Activated CD4-positive, CD25-positive, alpha-beta regulatory T cell (primary cell): ENCODE data around the gene CDK5RAP3.

ENCODE experiments used
- DNase-seq, 4 experiments: peaks; one replicate each; lab custom pipeline; 2025; lab: John Stamatoyannopoulos, UW

The CDK5RAP3 gene

DNA sequence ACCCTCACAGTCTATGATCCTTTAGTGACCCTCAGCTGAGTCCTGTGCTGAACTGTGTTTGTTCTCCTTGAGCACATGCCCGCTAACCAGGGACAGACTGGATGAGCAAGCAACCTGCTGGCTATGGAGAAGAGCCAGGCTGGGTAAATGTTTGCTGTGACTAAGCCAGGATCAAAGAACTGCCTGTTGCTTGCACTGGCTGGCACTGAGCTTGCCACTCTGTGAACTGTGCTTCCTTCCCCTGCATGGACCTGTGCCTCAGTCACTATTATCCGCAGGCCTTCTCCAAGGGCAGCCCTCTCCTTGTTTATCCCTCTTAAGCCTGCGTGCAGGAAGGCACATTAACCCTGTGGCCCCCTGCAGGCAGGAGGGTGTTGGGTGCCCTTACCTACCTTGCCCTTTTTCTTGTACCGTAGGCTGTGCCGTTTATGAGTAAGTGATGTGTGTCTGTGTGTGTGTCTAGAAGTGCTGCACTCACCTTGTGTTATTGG is 22.2 kb upstream of the CDK5RAP3 start:
- no peak for DNase-seq

DNA sequence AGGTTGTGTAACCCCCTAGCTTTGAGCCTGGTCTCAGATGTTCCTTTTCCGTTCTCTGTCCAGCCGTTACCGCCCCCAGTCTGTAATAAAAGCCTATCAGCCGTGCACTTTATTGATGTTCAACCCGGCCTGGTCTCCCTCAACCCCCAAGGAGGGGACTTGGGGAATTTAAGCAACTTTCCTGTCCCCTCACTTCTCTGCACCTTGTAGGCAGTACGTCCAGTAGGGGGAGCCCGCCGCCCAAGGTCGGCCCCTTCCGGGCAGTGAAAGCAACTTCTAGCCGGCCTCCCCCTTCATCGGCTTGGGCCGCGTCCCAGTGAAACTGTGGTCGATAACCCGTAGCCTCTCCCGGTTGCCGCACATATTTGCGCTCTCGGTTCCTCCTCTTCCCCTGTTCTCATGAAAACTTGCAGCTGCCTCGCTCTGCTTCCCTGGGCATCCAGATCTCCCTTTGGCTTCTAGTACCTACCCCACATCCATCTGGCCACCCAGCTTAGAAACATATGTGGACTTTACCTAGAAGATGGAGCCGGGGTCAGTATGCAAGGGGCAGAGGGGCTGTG is 21.6 kb upstream of the CDK5RAP3 start:
- peak; percentile 67 to 72 (median 69) for DNase-seq

DNA sequence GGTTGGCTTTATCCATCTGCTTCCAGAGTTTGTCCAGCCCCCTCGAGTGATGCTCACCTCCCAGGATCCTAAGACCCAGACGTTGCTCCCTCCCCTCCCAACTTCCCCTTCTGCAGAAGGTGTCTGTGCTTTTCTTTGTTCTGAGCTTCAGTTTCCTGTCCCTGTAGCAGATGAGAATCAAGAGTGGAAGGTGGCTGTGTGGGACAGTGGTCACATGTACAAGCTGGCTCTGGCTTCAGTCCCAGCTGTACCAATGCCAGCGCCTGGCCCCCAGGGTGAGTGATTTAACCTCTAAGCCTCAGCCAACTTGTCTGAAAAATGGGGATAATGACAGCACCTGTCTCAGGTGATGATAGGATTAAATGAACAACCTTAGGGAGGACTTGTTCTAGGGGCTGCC is 21.0 kb upstream of the CDK5RAP3 start:
- DNase-seq = no peak

DNA sequence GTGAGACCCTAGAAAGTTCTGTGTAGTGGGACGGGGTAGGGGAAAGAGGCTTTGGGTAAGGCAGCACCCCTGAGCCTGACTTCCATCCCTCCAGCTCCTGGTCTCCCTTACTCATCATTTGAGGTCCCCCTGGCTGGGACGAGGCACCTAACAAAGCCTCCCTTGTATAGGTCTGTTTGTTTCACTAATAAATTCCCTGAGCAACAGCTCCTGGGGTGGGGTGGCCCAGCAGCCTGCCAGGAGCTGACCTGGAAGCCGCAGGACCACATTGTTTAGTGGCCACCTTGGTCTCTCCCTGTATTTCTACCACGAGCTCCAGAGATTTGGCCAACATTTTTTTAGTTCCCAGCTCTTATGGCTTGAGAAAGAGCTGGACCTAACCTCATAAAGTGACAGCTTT is 20.5 kb upstream of the CDK5RAP3 start:
- no peak for DNase-seq

DNA sequence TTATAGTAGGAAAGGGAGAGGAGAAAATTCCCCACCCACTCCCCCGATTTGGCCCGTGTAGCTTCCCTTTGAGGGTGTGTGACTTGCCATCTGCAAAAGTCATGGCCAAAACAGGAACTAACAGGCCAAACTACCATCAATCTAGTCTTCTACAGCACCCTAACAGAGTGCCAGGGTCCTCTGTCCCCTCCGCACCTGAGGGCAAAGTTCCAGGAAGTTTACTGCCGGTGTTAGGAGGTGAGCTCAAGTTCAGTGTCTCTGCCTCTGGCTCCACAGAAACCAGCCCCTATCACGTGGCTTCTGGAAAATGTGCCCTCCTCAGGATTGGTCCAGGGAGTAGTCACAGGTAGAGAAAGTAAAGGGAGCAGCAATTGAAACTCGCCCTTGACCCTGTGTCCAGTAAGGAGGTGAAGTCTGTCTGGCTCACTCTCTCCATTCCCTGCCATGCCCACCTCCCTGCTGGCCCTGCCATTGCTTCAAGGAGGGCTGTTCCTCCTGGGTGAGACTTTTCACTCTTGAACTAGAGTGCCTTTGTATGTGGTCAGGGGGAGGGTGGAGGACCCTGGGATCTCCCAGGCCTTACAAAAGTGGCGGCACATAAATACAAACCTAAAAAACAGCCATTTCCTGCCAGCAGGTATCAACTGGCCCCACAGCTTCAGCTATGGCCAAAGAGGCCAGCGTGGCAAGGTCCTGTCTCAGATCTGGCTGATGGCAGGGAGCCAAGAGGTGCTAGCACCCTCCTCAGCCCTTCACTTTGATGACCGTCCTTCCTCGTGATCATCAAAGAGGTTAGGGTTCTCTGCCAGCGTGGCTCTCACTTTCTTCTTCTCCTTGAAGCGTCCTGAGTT is 18.5 kb upstream of the CDK5RAP3 start:
- no peak for DNase-seq

DNA sequence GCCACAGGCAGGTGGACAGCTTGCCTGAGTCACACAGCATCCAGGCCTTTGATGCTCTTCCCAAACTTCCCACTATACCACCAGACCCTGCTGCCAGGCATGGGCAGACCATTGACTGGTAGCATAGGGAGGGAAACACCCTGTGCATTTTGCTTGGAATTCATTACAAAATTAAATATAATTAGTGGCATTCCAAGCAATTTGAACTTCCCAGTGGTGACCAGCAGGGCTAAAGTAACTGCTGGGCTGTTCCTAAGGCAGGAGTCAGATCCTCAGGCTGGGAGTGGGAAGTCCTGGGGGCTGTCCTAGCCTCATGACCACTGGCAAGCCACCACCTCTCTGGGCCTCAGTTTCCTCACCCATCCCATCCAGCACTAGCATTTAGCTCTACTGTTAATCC is 17.0 kb upstream of the CDK5RAP3 start:
- no peak for DNase-seq

DNA sequence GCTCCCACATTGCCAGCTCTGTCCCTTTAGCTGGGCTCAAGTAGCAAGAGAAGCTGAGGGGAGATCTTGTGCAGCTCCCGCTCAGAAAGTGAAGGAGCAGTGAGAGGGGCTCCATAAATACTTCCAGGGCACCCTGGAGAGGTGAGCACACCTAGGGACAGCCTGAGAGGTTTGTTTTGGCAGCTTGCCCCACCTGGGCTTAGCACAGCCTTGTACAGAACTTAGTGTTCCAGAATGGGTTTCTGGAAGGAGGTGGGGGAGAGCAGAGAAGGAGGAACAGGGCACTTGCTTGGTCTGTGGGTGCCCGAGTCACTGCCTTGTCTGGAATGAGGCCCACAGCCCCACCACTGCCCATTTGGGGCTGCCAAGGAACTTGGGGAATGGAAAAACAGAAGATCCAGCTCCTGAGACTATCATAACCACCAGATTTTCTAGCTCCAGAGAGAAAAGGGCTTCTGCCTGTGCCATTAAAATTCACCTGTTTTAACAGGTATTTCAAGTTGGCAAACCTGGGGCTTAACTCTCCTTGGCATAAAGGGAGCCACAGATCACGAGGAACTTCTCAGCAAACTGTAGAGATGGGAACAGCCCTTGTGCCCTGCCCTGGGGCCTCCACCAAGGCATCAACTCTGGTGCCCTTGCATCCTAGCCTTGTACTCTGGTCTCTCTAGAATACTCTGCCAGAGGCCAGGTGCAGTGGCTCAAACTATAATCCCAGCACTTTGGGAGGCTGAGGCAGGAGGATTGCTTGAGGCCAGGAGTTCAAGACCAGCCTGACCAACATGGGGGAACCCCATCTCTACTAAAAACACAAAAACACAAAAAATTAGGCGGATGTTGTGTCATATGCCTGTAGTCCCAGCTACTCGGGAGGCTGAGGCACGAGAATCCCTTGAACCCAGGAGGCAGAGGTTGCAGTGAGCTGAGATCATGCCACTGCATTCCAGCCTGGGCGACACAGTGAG is 15.1 kb upstream of the CDK5RAP3 start:
- DNase-seq = no peak

DNA sequence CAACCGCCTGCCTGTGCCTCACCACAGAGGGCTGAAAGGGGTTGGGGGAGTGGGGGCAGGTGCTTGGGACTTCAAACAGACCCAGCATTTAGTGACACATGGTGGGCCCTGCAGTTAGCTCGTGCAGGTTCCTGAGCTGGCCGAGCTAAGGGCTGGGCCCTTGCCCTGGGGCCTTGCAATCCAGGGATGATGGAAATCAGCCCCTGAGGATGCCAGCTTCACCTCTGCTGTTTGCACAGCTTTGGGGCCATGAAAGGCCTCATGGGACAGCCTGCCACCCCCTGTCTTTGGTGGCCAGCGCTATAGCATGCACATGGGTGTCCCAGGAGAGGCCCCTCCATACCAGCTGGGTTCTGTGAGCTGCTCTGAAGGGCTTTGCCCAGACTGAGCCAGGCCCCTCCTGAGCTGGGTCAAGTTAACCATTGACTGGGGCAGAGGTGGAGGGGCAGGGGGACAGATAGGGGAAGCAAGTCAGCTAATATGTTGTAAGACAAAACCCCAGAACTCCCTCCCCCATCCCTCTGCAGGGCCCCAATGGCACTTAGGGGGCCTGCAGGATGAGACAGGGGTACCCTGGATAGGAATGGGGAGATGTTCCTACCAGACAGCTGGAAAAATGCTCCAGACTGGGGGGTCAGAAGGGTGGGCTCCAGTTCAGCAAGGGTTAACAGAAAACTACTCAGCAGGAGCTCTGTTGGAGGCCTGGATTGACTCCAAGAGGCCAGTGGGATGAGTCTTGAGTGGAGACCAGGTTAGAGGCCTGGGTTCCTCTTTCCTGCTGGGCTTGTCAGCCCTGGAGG is 13.9 kb upstream of the CDK5RAP3 start:
- DNase-seq = no peak

DNA sequence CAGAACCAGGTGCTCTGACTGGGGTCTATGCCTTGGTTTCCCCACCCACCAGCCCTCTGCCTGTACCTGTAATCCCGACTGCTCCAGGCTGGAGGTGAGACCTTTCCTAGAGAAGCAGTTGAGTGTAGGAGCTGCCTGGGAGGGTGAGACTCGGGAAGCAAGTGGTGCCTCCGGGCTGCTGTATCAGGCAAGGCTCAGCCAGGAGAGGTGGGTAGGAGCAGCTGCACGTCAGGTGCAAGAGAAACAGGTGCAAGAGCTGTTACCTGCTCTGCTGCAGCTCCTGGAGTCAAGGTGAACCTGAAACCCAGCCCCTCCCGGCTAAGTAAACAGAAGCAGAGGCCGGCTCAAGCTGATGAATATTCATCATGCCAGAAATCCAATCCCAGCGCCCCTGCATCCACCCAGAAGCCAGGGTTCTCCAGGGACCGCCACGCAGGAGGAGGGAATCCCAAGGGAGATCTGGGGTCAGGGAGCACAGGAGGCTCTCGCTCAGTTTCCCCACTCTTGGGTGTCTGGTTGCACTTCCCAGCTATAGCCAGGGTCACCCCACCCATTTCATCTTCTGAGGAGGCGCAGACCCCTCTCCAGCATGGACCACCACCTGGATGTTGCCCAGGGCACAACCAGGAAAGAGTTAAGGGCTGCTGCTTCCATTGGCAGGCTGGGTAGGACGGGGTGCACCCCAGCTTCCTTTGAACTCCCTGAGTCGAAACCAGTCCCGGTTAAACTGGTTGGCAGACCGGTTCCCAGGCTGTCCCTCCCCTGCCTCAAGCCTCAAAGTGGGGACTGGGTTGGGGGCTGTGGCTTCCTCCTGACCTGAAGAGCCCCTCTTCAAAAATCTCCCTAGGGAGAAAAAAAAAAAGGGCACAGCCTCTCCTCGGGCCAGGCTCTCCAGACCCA is 13.1 kb upstream of the CDK5RAP3 start, which contains the start of gene PRR15L:
Gene PRR15L, minus strand, starts transcription at position 293 of the 900 bp plus-strand sequence. CDS start 4,649 bp downstream, outside the sequence.
- no peak for DNase-seq

DNA sequence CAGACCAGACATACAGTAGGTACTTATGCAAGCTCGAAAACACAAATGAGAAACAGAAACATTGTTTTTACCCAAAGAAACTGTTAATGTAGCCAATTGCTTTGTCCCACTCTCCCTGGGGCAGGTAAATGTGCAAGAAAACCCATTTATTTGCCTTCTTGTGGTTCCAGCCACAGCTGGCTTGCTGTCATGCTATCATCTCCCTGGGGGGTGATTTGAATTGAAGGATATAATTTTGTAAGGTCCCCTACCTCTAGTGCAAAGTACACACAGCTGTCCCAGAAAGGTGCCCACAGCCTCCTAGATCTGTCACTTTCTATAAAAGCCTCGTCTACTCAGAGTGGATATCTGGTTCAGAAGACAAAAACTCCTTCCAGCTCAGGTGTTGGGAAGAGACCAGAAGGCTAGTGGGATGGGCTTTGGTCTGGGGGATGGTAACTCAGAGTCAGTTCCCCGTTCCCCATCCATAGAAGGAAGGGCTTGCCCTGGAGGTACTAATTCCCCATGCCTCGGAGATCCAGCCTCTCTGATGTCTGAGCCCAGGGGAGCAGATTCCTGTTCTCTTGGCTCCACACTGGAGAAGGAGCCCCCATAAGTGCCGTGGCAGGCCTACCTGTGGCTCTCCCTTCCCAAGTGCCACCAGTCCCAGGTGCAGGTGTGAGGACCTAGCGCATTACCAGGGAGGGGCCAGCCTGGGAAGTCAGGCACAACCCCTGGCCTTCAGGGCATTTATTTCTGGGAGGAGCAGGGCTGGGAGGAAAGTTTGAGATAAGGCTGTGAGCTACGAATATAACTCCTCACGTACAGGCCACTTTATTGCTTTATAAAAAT is 10.9 kb upstream of the CDK5RAP3 start:
- no peak for DNase-seq

DNA sequence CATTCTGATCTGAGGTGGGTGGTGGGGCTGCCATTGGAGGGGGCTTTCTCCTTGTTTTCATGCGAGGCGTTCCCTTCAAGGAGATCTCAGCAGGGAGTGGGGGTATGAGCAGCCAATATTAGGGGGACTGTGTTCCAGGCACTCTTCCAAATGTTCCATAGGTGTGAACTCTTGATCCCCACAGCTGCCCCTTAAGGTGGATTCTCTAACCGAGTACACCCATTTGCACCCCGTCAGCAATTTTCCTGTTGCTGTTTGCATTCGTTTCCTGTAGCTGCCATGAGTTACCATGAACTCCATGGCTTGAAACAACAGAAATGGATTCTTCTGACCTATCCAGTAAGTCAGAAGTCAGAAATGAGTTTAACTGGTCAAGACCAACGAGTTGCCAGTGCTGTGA is 9.5 kb upstream of the CDK5RAP3 start:
- no peak for DNase-seq

DNA sequence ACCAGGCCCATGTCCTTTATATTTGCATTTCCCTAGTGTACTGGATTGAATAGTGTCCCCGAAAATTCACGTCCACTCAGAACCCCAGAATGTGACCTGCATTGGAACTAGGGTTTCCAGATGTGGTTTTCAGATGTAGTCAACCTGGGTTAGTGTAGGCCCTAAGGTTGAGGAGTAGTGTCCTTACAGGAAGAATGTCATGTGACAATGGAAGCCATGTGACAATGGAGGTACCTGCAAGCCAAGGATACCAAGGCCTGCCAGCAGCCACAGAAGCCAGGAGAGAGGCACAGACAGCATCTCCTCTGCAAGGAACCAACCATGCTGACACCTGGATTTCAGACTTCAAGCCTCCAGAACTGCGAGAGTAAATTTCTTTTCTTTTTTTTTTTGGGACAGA is 8.0 kb upstream of the CDK5RAP3 start:
- no peak for DNase-seq

DNA sequence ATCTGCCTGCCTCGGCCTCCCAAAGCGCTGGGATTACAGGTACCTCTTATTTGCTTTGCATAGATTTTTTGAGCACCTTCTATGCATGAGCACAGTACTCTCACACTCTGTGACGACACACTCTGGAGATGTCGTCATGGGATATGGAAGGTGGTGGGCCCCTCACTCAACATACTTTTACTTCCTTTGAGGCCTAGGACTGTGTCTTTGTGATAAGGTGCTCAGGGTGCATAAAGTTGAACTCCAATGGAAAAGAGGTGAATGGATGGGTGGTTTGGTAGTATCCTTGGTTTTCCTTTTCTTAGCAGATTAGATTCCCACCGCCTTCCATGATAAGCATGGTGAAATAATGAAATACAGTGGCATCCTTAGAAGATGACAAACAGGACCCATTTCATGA is 6.1 kb upstream of the CDK5RAP3 start:
- no peak for DNase-seq

DNA sequence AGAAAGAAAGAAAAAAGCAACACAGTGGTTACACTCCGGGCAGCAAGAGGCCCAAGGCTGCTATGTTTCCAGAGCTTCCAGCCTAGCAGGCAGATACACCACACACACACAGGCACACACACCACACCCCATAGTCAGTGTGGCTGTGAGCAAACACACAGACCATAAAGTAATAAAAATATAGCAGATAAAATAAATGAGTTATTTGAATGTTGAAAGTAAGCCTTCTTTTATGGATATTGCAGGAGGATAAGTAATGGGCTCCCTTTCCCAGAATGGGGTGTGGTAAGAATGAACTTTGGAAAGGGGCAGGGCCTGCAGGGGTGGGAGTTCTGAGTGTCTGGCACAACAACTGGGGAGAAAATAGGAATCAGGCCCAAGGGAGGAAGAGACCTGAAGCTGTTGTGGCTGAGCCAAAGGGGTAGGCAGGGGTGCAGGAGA is 4.8 kb upstream of the CDK5RAP3 start:
- no peak for DNase-seq

DNA sequence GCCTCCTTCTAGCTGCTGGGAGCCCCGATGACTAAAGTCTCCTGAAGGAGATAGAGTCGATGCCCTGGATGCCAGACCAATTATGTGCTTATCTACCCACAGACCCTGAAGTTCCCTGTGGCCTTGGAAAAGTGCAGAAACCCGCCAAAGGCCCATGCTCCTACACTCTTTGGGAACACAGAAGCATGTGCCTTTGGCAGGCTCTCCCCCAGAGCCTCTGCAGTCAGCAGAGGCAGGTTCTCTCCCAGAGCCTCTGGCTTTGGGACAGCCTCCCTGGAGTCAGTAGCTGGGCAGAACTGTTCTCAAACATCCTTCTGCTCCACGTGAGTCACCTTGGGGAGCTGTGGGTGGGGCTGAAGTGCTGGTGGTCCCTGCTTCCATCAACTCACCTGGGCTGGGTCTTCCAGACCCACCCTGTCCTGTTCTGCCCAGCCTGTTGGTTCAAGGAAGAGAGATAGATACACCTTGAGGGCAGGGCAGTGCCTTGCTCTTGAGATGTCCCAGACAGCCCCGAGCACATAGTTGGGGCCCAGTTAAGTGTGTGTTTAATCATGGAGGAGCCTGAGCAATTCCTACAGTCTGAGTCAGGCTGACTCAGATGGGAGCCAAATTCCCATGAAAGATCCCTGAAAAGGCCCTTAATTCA is 3.2 kb upstream of the CDK5RAP3 start:
- DNase-seq = no peak

DNA sequence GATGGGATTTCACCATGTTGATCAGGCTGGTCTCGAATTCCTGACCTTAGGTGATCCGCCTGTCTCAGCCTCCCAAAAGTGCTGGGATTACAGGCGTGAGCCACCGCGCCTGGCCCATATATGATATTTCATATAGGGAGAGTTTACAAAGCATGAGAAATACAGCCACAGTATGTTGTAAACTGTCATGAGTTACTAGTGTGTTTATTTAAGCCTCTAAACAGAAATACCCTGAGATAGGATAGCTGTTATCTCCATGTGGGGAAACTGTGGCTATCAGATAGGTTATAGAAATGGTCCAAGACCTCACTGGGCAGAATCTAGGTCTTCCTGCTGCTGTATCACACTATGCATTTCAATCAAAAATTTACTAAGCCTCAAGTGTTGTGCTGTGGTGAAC is 2.1 kb upstream of the CDK5RAP3 start:
- no peak for DNase-seq

DNA sequence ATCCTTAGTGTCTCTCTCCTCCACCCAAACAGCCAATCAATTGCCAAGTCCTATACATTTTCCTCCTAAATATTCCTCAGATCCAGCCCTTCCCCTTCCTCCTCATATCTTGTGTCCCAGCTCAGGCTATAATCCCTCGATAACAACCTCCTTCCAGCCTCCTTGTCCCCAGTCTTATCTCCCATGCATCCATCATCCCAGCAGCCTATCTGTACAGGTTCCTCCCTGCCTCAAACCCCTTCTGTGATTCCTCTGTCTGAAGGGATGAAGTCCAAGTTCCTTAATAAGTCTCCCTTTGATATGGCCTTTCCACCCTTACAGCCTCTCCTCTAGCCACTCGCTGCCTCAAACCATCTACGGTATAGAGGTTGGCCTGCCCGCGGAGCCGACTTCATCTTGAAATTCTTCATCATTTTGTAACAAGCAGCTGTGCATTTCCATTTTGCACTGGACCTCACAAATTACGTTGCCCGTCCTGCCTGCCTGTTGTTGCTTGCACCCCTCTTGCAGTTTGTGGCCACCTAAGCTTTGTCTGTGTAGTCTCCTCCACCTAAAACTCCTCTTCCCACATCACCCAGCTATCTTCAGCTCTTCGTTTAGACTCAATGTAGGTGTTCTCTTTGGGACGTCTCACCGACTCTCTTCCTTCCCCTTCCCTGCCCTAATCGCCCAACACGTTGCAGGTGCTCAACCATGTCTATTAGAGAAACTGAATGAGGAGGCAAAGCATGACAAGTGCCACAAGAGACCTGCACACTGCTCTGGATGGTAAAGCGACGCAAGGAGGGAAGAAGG is 786 bp upstream of the CDK5RAP3 start:
- no peak for DNase-seq

DNA sequence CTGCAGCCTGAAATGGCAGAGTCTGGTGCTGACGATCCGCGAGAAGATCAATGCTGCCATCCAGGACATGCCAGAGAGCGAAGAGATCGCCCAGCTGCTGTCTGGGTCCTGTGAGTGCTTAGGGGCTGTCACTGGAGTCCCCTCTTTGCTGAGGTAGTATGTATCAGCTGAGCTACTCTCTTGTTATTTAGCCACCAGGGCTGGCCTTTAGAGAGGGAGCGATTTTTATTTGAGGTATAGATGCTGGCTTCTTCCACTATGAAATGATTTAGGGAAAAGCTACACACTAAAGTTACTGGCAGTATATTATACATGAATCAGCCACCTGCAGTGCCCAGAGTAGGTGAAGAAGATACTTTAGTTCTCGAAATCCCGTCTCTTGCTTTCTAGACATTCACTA is 2.6 kb downstream of the CDK5RAP3 start:
- no peak for DNase-seq
